OCI-LY3 (cell line): ENCODE measurements around the gene CLCA1.

ENCODE experiments used
- CTCF ChIP-seq: fragments of 200-600, 300-600 bp; sonication (generic); IDR thresholded peaks from 2 replicates; pipeline ENCODE4 v1.5.1; 2014; ENCODE audit warnings: antibody characterized with exemption, low read length, low read depth
- EZH2phosphoT487 ChIP-seq: fragments of 200-600 bp; shearing (Covaris generic); IDR thresholded peaks from 2 replicates; pipeline ENCODE4 v1.6.1; 2018; ENCODE audit warnings: antibody characterized with exemption, mixed run types, low read depth

GRCh38 chr1:86455073-86455472, 13.7 kb upstream of the CLCA1 start:
- TF ChIP-seq CTCF: no peak
- no peak for TF ChIP-seq EZH2phosphoT487
